Raji (cell line): ENCODE results near the gene B3GNT5.

Source experiments
- POLR2A ChIP-seq: IDR thresholded peaks from 2 replicates; pipeline ENCODE4 v1.6.1; 2011; ENCODE audit warnings: low read depth, low read length, control low read depth; ENCODE audit not compliant: insufficient read depth

The B3GNT5 gene

GRCh38 chr3:183252973-183253527, at the start of gene B3GNT5:
B3GNT5 (plus strand) TSS chr3:183253253; CDS start chr3:183269799, 16,546 bp downstream.
- TF ChIP-seq POLR2A: no peak

GRCh38 chr3:183203670-183204069, 49.4 kb upstream of the B3GNT5 start:
- TF ChIP-seq POLR2A: no peak

- TF ChIP-seq POLR2A: no peak
Observed at GRCh38 chr3:183208260-183208659, 44.8 kb upstream of the B3GNT5 start.

GRCh38 chr3:183208800-183209199, 44.3 kb upstream of the B3GNT5 start:
- no peak for TF ChIP-seq POLR2A

GRCh38 chr3:183210341-183210740, 42.7 kb upstream of the B3GNT5 start:
- no peak for TF ChIP-seq POLR2A

GRCh38 chr3:183210862-183211341, 42.2 kb upstream of the B3GNT5 start:
- no peak for TF ChIP-seq POLR2A

- no peak for TF ChIP-seq POLR2A
Observed at GRCh38 chr3:183211352-183211751, 41.7 kb upstream of the B3GNT5 start.

GRCh38 chr3:183212096-183212495, 41.0 kb upstream of the B3GNT5 start:
- TF ChIP-seq POLR2A: no peak

GRCh38 chr3:183212565-183212964, 40.5 kb upstream of the B3GNT5 start:
- no peak for TF ChIP-seq POLR2A

GRCh38 chr3:183213415-183214276, 39.4 kb upstream of the B3GNT5 start:
- TF ChIP-seq POLR2A: no peak

- TF ChIP-seq POLR2A: no peak
Observed at GRCh38 chr3:183214277-183214612, 38.8 kb upstream of the B3GNT5 start.

- no peak for TF ChIP-seq POLR2A
Observed at GRCh38 chr3:183215591-183216202, 37.4 kb upstream of the B3GNT5 start.

GRCh38 chr3:183217548-183218332, 35.3 kb upstream of the B3GNT5 start:
- no peak for TF ChIP-seq POLR2A

GRCh38 chr3:183218826-183219225, 34.2 kb upstream of the B3GNT5 start:
- TF ChIP-seq POLR2A: no peak

GRCh38 chr3:183220828-183221227, 32.2 kb upstream of the B3GNT5 start:
- no peak for TF ChIP-seq POLR2A
